Measurements from ENCODE around the gene PRM3.

DNA sequence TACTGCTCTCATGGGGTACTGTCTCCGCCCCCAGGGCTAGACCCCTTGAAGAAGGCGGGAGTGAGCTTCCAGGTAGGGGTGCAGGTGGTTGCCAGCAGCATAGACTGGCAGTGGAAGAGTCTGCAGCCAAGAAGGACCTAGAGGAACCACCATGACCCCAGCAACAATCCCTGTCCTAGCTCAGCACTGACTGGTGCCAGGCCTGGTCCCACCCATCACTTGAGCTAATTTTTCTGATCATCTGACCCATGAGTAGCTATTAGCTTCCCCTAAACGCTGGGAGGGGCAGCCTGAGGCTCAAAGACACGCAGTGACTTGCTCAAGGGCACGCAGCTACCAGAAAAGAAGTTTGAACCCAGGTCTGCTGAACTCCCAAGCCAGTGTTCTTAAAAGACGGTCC, 945 bp downstream of the PRM3 start:
- TF ChIP-seq, protein P1, sequence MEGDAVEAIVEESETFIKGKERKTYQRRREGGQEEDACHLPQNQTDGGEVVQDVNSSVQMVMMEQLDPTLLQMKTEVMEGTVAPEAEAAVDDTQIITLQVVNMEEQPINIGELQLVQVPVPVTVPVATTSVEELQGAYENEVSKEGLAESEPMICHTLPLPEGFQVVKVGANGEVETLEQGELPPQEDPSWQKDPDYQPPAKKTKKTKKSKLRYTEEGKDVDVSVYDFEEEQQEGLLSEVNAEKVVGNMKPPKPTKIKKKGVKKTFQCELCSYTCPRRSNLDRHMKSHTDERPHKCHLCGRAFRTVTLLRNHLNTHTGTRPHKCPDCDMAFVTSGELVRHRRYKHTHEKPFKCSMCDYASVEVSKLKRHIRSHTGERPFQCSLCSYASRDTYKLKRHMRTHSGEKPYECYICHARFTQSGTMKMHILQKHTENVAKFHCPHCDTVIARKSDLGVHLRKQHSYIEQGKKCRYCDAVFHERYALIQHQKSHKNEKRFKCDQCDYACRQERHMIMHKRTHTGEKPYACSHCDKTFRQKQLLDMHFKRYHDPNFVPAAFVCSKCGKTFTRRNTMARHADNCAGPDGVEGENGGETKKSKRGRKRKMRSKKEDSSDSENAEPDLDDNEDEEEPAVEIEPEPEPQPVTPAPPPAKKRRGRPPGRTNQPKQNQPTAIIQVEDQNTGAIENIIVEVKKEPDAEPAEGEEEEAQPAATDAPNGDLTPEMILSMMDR (IDR thresholded peaks at IDR 0.05), result no peak
- TF ChIP-seq POLR2AphosphoS5 (IDR thresholded peaks at IDR 0.05), result no peak
- no peak for TF ChIP-seq POLR2A (IDR thresholded peaks at IDR 0.05)

Measured in breast epithelium (tissue), 3 donors.